ENCODE measurements around the gene PHTF1.

PHTF1 gene

GRCh38 chr1:113759333-113760101, at the start of gene PHTF1:
PHTF1 (minus strand) TSS chr1:113759486; CDS start chr1:113758703, 783 bp downstream.
- H3K36me3 ChIP-seq (ENCODE audit: low read depth), result peaks cover 14% of the 10 kb centered on the region; the same call in 1 of the 2 replicates
- ATAC-seq (ENCODE audit: low read depth) (peak; percentile 92), DNase-seq (ENCODE audit: low spot score) (peak; percentile 68)
- TF ChIP-seq CTCF (IDR thresholded peaks at IDR 0.05; ENCODE audit: poor library complexity, severe bottlenecking), result no peak
- H3K9me3 ChIP-seq (ENCODE audit: severe bottlenecking), result no peaks in the 10 kb centered on the region
- peak within 1 kb of the TSS; percentile 93 for H3K4me3 ChIP-seq (ENCODE audit: severe bottlenecking)
- peak within 1 kb of the TSS; percentile 62 for H3K27ac ChIP-seq (ENCODE audit: poor library complexity, severe bottlenecking)
- no peaks in the 10 kb centered on the region for H3K27me3 ChIP-seq (ENCODE audit: insufficient read depth, poor library complexity, severe bottlenecking)
- no peaks in the 10 kb centered on the region for H3K4me1 ChIP-seq (ENCODE audit: insufficient read depth, poor library complexity, severe bottlenecking)

GRCh38 chr1:113808450-113809195, 49.3 kb upstream of the PHTF1 start:
- no peak for TF ChIP-seq CTCF (IDR thresholded peaks at IDR 0.05; ENCODE audit: poor library complexity, severe bottlenecking)
- ATAC-seq (ENCODE audit: low read depth) (no peak), DNase-seq (ENCODE audit: low spot score) (no peak)
- no peaks in the 10 kb centered on the region for H3K9me3 ChIP-seq (ENCODE audit: severe bottlenecking)
- H3K4me3 ChIP-seq (ENCODE audit: severe bottlenecking), result no peak overlapping the region
- H3K36me3 ChIP-seq (ENCODE audit: low read depth), result 0 out of 2 replicates have a peak, but pooled peaks cover 6% of the 10 kb centered on the region
- peak overlapping the region; percentile 23 for H3K27ac ChIP-seq (ENCODE audit: poor library complexity, severe bottlenecking)
- no peaks in the 10 kb centered on the region for H3K27me3 ChIP-seq (ENCODE audit: insufficient read depth, poor library complexity, severe bottlenecking)
- peaks cover 26% of the 10 kb centered on the region for H3K4me1 ChIP-seq (ENCODE audit: insufficient read depth, poor library complexity, severe bottlenecking)

- H3K36me3 ChIP-seq (ENCODE audit: low read depth), result 0 out of 2 replicates have a peak, but pooled peaks cover 6% of the 10 kb centered on the region
- peaks cover 26% of the 10 kb centered on the region for H3K4me1 ChIP-seq (ENCODE audit: insufficient read depth, poor library complexity, severe bottlenecking)
- DNase-seq (ENCODE audit: low spot score) (no peak), ATAC-seq (ENCODE audit: low read depth) (no peak)
- no peaks in the 10 kb centered on the region for H3K27me3 ChIP-seq (ENCODE audit: insufficient read depth, poor library complexity, severe bottlenecking)
- no peak for TF ChIP-seq CTCF (IDR thresholded peaks at IDR 0.05; ENCODE audit: poor library complexity, severe bottlenecking)
- no peak overlapping the region for H3K4me3 ChIP-seq (ENCODE audit: severe bottlenecking)
- no peak overlapping the region for H3K27ac ChIP-seq (ENCODE audit: poor library complexity, severe bottlenecking)
- no peaks in the 10 kb centered on the region for H3K9me3 ChIP-seq (ENCODE audit: severe bottlenecking)
These were observed 46.4 kb upstream of the PHTF1 start for GRCh38 chr1:113805639-113806038.

GRCh38 chr1:113805256-113805531, 45.9 kb upstream of the PHTF1 start:
- peaks cover 24% of the 10 kb centered on the region for H3K4me1 ChIP-seq (ENCODE audit: insufficient read depth, poor library complexity, severe bottlenecking)
- no peak for TF ChIP-seq CTCF (IDR thresholded peaks at IDR 0.05; ENCODE audit: poor library complexity, severe bottlenecking)

More at GRCh38 chr1:113805256-113805531, 45.9 kb upstream of the PHTF1 start:
- Histone ChIP-seq H3K9me3 (ENCODE audit: severe bottlenecking) (no peaks in the 10 kb centered on the region), H3K4me3 (ENCODE audit: severe bottlenecking) (no peak overlapping the region), H3K36me3 (ENCODE audit: low read depth) (0 out of 2 replicates have a peak, but pooled peaks cover 6% of the 10 kb centered on the region), H3K27ac (ENCODE audit: poor library complexity, severe bottlenecking) (no peak overlapping the region), H3K27me3 (ENCODE audit: insufficient read depth, poor library complexity, severe bottlenecking) (no peaks in the 10 kb centered on the region)
- DNase-seq (ENCODE audit: low spot score) (no peak), ATAC-seq (ENCODE audit: low read depth) (no peak)
